Neural crest cell (in vitro differentiated cells): ENCODE data around the gene LSAMP. TPM values are rescaled to one million over a fixed set of nuclear protein-coding genes. Genes with fewer than 3 reads are reported as not detected.

Experiments
- DNase-seq: peaks from one replicate; pipeline ENCODE4 v3.0.0; 2021; ENCODE audit warnings: low read depth, mixed read lengths, low spot score
- H3K27ac Mint-ChIP-seq: one replicate; pipeline ENCODE4 v1.8.0; 2021; ENCODE audit warnings: mild to moderate bottlenecking, mixed read lengths; ENCODE audit not compliant: unreplicated experiment
- H3K27me3 Mint-ChIP-seq: 2 replicates; pipeline ENCODE4 v1.8.0; 2021; ENCODE audit warnings: low read depth, mild to moderate bottlenecking, mixed read lengths
- H3K36me3 Mint-ChIP-seq: 2 replicates; pipeline ENCODE4 v1.8.0; 2021; ENCODE audit warnings: low read depth, mild to moderate bottlenecking, mixed read lengths
- H3K4me1 Mint-ChIP-seq: 2 replicates; pipeline ENCODE4 v1.8.0; 2021; ENCODE audit warnings: mixed read lengths
- H3K4me3 Mint-ChIP-seq: one replicate; pipeline ENCODE4 v1.8.0; 2021; ENCODE audit warnings: mild to moderate bottlenecking, mixed read lengths
- H3K9me3 Mint-ChIP-seq: 2 replicates; pipeline ENCODE4 v1.8.0; 2021; ENCODE audit warnings: mixed read lengths
- total RNA-seq: library from RNA; stranded (reverse); gene quantifications from 2 replicates; pipeline ENCODE4 v1.2.1, GENCODE V29; 2021
- TF ChIP-seq, protein P1 (sequence below): fragments of 200-600 bp; sonication (generic); conservative IDR thresholded peaks from 2 replicates; pipeline ENCODE4 v1.5.0; 2021; ENCODE audit warnings: antibody characterized with exemption, mild to moderate bottlenecking

LSAMP gene
- total RNA-seq, 1 donor from 2014 or later: 36.7 TPM

DNA sequence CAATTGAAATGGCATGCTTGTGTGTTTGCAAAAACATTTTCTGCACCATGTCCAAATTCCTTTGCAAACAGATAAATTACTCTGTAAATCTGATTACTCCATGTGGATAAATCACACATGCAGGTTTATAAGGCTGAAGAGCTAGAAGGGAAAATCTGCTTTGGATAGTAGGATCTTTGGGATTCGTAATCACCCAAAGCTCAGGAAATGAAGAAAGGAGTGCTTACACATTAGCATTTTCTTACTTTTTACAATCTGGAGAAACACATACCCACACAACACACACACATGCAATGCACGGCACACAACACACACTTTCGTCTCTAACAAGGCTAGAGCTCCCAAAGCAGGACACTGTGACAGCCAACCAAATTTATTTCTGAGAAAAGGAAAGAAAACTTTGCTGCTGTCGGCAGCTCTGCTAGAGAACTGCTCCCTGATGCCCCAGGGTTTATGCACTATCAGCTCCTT, 2.1 kb downstream of the LSAMP start:
- TF ChIP-seq, protein P1, sequence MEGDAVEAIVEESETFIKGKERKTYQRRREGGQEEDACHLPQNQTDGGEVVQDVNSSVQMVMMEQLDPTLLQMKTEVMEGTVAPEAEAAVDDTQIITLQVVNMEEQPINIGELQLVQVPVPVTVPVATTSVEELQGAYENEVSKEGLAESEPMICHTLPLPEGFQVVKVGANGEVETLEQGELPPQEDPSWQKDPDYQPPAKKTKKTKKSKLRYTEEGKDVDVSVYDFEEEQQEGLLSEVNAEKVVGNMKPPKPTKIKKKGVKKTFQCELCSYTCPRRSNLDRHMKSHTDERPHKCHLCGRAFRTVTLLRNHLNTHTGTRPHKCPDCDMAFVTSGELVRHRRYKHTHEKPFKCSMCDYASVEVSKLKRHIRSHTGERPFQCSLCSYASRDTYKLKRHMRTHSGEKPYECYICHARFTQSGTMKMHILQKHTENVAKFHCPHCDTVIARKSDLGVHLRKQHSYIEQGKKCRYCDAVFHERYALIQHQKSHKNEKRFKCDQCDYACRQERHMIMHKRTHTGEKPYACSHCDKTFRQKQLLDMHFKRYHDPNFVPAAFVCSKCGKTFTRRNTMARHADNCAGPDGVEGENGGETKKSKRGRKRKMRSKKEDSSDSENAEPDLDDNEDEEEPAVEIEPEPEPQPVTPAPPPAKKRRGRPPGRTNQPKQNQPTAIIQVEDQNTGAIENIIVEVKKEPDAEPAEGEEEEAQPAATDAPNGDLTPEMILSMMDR: no peak
- no peak for DNase-seq
- Mint-ChIP-seq H3K27ac (peak overlapping the region; percentile 38), H3K27me3 (no peaks in the 10 kb centered on the region), H3K36me3 (no peaks in the 10 kb centered on the region), H3K9me3 (peaks cover 2% of the 10 kb centered on the region), H3K4me1 (peaks cover 52% of the 10 kb centered on the region), H3K4me3 (peak overlapping the region; percentile 95)

DNA sequence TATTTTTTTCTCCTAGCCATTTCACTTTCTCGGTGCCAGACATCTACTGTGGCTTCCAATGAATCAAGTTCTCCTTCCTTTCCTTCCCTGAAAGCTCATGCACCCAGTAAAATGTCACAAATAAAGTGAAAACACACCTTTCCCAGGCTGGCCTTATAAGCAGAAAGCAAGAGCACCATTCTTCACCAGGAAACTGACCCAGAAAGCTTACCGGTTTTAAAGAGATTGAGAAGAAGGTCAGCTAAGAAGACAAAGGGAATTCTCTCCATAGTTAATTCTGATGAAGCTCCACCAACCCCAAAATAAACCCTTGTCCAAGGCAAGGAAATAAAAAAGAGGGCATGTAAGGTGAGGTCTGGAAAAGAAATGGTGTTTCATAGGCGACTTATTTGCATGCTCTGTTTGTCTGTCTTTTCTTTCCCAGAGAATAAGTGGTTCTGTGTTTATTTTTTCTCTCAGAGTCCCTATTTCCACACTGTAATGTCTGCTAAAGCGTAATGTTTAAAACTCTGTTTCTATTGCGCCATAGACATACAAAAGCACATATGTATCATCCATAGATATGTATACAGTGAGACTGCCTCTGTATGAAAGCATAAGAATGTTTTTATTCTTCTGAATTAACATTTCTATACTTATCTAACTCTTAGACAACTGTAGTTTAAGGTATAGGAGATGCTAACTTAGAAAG, 2.8 kb downstream of the LSAMP start:
- Mint-ChIP-seq H3K27ac (peak overlapping the region; percentile 70), H3K4me3 (peak overlapping the region; percentile 95), H3K27me3 (no peaks in the 10 kb centered on the region), H3K36me3 (no peaks in the 10 kb centered on the region), H3K9me3 (peaks cover 2% of the 10 kb centered on the region), H3K4me1 (peaks cover 48% of the 10 kb centered on the region)
- no peak for DNase-seq
- TF ChIP-seq, protein P1: no peak

DNA sequence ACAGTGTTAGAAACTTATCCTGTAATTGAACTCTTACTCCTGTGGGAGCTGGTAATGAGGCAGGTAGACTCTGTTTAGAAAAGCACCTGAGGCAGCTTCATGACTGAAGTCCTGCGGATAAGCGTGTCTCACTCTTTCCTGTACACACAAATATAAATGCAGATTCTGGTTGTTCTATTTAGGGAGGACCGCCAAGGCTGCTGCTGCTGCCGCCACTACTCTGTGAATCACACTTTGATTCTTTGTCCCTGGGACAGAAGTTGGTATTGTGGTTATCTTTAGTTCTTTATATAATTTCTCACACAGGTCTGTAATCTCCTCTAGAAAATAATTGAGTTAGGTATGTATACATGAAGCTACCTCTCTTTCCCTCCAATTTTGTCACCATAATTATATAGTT, 3.6 kb downstream of the LSAMP start:
- TF ChIP-seq, protein P1: no peak
- no peak for DNase-seq
- peaks cover 43% of the 10 kb centered on the region for H3K4me1 Mint-ChIP-seq
- H3K27me3 Mint-ChIP-seq: no peaks in the 10 kb centered on the region
- peaks cover under 1% of the 10 kb centered on the region for H3K36me3 Mint-ChIP-seq
- peaks cover 2% of the 10 kb centered on the region for H3K9me3 Mint-ChIP-seq
- H3K27ac Mint-ChIP-seq: peak overlapping the region; percentile 23
- H3K4me3 Mint-ChIP-seq: peak overlapping the region; percentile 95

DNA sequence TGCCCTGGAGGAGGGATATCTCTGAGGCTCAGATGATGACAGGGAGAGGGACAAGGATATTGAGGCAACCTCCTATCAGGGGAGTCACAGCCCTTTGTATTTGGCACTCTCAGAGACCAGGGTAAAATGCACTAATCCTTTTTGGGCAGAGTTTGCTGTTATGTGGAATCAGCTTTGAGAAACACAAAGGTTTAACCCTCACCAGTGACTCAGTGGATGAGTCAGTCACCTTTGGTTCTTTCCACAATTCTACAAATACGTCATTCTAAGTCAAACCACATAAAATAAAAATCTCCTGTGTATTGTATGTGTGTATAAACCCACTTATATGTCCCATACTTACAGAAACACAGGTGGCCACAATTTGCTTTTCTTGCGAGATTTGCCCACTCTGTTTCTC, 5.1 kb downstream of the LSAMP start:
- Mint-ChIP-seq H3K27ac (no peak overlapping the region), H3K4me1 (peaks cover 32% of the 10 kb centered on the region), H3K36me3 (peaks cover 7% of the 10 kb centered on the region), H3K9me3 (no peaks in the 10 kb centered on the region), H3K27me3 (no peaks in the 10 kb centered on the region), H3K4me3 (peak overlapping the region; percentile 11)
- TF ChIP-seq, protein P1: no peak
- no peak for DNase-seq

DNA sequence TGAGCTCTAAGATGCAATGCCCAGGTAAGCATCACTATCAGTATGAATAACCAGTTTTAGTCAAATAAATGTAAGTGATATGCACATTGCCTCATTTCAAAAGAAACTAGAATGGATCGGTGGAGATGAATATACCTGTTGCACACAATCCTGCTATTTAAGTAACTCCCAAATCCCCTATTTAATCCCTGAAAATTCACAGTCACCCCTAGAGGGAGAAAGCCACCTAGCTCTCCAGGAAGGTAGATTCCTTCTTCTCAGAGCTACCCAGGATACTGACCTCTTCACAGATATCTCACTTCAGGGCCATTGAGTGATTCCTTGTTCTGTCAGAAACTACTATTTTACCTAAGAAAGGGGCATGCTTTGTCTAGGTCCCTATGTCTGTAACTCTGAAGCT, 11.7 kb downstream of the LSAMP start:
- Mint-ChIP-seq H3K9me3 (no peaks in the 10 kb centered on the region), H3K27me3 (no peaks in the 10 kb centered on the region), H3K4me1 (peaks cover 16% of the 10 kb centered on the region), H3K27ac (no peak overlapping the region), H3K4me3 (no peak overlapping the region), H3K36me3 (peaks cover 10% of the 10 kb centered on the region)
- no peak for DNase-seq
- TF ChIP-seq, protein P1: no peak
